Dendritic cell treated with granulocyte-macrophage colony-stimulating factor and Interleukin-4, amounts not matched to agents 40 ng/mL and 50 ng/mL, for 4 days (primary cell): Measurements from ENCODE around the gene DDX51.

Source experiments
- H3K27ac Mint-ChIP-seq: one replicate; pipeline ENCODE4 v1.8.0; 2022; ENCODE audit warnings: mild to moderate bottlenecking, mixed read lengths
- H3K27me3 Mint-ChIP-seq: one replicate; pipeline ENCODE4 v1.8.0; 2022; ENCODE audit warnings: mild to moderate bottlenecking, mixed read lengths
- H3K36me3 Mint-ChIP-seq: one replicate; pipeline ENCODE4 v1.8.0; 2022; ENCODE audit warnings: low read depth, mixed read lengths
- H3K4me1 Mint-ChIP-seq: one replicate; pipeline ENCODE4 v1.8.0; 2022; ENCODE audit warnings: low read depth, mixed read lengths
- H3K4me3 Mint-ChIP-seq: one replicate; pipeline ENCODE4 v1.8.0; 2022; ENCODE audit warnings: mild to moderate bottlenecking, moderate library complexity, mixed read lengths
- H3K9me3 Mint-ChIP-seq: one replicate; pipeline ENCODE4 v1.8.0; 2022; ENCODE audit warnings: mixed read lengths
- intact Hi-C: fragments of 100-400 bp; cut with micrococcal nuclease; formaldehyde crosslinking; loops from one replicate; pipeline ENCODE4 v1.15.0; 2022

DDX51 gene, protein sequence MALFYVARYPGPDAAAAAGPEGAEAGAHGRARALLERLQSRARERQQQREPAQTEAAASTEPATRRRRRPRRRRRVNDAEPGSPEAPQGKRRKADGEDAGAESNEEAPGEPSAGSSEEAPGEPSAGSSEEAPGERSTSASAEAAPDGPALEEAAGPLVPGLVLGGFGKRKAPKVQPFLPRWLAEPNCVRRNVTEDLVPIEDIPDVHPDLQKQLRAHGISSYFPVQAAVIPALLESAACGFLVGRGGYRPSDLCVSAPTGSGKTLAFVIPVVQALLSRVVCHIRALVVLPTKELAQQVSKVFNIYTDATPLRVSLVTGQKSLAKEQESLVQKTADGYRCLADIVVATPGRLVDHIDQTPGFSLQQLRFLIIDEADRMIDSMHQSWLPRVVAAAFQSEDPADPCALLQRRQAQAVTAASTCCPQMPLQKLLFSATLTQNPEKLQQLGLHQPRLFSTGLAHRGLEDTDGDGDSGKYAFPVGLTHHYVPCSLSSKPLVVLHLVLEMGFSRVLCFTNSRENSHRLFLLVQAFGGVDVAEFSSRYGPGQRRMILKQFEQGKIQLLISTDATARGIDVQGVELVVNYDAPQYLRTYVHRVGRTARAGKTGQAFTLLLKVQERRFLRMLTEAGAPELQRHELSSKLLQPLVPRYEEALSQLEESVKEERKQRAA

GRCh38 chr12:132144115-132144809, at the start of gene DDX51, which contains the start of gene NOC4L:
TSS of gene DDX51 (minus strand) at chr12:132144319. CDS start at chr12:132144296, 23 bp downstream.
TSS of gene NOC4L (plus strand) at chr12:132144457. CDS start at chr12:132144489, 32 bp downstream.
- H3K9me3 Mint-ChIP-seq, result no peaks in the 10 kb centered on the region
- intact Hi-C loops, result loop anchor here (1.0 kb wide), 1 partner anchor 45 kb away; no protein-coding TSS in a partner anchor
- H3K27me3 Mint-ChIP-seq, result no peaks in the 10 kb centered on the region
- peaks cover 81% of the 10 kb centered on the region for H3K36me3 Mint-ChIP-seq
- H3K4me1 Mint-ChIP-seq, result peaks cover 33% of the 10 kb centered on the region
- peak within 1 kb of the TSS; percentile 81 for H3K4me3 Mint-ChIP-seq
- peak within 1 kb of the TSS; percentile 88 for H3K27ac Mint-ChIP-seq

DNA sequence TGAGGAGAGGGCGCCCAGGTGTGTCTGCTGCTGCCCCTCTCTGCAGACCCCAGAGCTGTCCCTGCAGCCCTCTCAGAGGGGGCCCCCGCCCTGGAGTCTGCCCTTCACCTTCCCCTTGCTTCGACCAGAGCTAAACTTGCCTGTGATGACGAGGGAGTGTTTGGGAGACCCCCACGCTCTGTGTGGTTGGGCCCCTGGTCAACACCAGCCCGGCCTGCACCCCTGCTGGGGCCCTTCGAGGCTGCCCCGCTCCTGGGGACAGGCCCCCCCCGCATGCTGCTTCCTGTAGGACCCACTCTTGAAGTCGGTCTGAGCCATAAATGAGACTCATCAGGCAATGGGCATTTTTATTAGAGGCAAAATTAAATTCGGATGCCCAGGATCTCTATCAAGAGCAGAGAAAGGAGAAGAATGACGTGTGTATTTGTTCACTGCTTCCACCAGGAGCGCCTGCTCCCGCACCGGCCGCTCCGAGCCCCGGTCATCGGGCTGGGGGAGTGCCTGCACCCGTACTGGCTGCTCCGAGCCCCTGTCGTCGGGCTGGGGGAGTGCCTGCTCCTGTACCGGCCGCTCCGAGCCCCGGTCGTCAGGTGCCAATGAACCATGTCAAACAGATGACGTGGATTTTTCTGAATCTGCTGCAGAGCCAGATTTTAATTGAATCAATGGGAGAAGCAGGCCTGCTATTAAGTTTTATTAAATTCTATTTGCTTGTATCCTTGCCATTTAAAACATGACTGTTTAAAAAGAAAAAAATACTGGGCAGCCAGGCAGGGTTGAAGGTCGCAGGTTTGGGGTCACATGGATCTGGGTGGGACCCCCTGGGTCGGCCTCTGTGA, 47.8 kb upstream of the DDX51 start:
- Mint-ChIP-seq H3K27me3 (peaks cover 60% of the 10 kb centered on the region), H3K9me3 (peaks cover 22% of the 10 kb centered on the region), H3K27ac (no peak overlapping the region), H3K36me3 (peaks cover 19% of the 10 kb centered on the region), H3K4me3 (no peak overlapping the region), H3K4me1 (peaks cover 35% of the 10 kb centered on the region)
- intact Hi-C loops, result no loop called here

GRCh38 chr12:132190834-132191500, 46.8 kb upstream of the DDX51 start:
- H3K9me3 Mint-ChIP-seq, result peaks cover 22% of the 10 kb centered on the region
- H3K27me3 Mint-ChIP-seq, result peaks cover 65% of the 10 kb centered on the region
- no peak overlapping the region for H3K4me3 Mint-ChIP-seq
- H3K4me1 Mint-ChIP-seq, result peaks cover 45% of the 10 kb centered on the region
- intact Hi-C loops, result no loop called here
- no peak overlapping the region for H3K27ac Mint-ChIP-seq
- H3K36me3 Mint-ChIP-seq, result peaks cover 19% of the 10 kb centered on the region

- H3K9me3 Mint-ChIP-seq, result peaks cover 22% of the 10 kb centered on the region
- peaks cover 71% of the 10 kb centered on the region for H3K27me3 Mint-ChIP-seq
- H3K36me3 Mint-ChIP-seq, result peaks cover 19% of the 10 kb centered on the region
- peak overlapping the region; percentile 83 for H3K27ac Mint-ChIP-seq
- intact Hi-C loops, result no loop called here
- H3K4me1 Mint-ChIP-seq, result peaks cover 49% of the 10 kb centered on the region
- H3K4me3 Mint-ChIP-seq, result peak overlapping the region; percentile 94
Observed at GRCh38 chr12:132190012-132190755, 46.1 kb upstream of the DDX51 start.

DNA sequence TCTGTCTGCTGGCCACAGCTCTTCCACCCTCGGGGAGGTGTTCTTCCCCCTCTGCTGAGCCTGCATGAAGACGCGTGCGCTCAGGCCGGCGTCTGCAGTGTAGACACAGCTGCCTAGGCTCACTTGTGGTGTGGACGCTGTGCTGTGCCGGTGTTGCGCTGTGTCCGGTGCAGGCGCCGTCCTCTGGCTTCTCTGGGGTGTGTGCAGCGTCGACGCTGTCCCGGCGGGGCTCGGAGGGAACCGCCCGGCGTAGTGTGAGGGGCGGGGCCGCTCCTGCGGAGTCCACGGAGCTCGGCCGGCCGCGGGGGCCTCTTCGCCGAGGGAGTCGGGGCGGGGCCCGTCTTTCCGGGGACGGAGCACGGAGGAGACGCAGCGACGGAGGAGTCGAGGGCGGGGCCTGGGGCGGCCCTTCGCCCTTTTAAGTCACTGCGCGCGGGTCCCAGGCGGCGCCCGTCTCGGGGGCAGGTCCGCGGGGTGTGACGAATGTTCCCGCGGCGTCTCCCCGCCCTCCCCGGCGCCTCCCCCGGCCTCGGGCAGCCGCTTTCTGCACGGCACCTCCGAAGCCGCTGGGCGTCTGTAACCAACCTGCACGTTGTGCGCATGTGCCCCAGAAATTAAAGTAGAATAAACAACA, 45.4 kb upstream of the DDX51 start:
- H3K27ac Mint-ChIP-seq, result peak overlapping the region; percentile 83
- intact Hi-C loops, result loop anchor here (1.0 kb wide), 1 partner anchor 45 kb away; the partner anchor contains the start of genes DDX51 and NOC4L
- H3K4me3 Mint-ChIP-seq, result peak overlapping the region; percentile 94
- peaks cover 75% of the 10 kb centered on the region for H3K27me3 Mint-ChIP-seq
- peaks cover 49% of the 10 kb centered on the region for H3K4me1 Mint-ChIP-seq
- peaks cover 20% of the 10 kb centered on the region for H3K9me3 Mint-ChIP-seq
- peaks cover 19% of the 10 kb centered on the region for H3K36me3 Mint-ChIP-seq

- peak overlapping the region; percentile 83 for H3K27ac Mint-ChIP-seq
- peaks cover 19% of the 10 kb centered on the region for H3K36me3 Mint-ChIP-seq
- intact Hi-C loops, result loop anchor here (1.0 kb wide), 1 partner anchor 45 kb away; the partner anchor contains the start of genes DDX51 and NOC4L
- H3K9me3 Mint-ChIP-seq, result peaks cover 14% of the 10 kb centered on the region
- H3K4me3 Mint-ChIP-seq, result peak overlapping the region; percentile 94
- H3K4me1 Mint-ChIP-seq, result peaks cover 49% of the 10 kb centered on the region
- H3K27me3 Mint-ChIP-seq, result peaks cover 77% of the 10 kb centered on the region
Observed at GRCh38 chr12:132188916-132189325, 44.8 kb upstream of the DDX51 start.

DNA sequence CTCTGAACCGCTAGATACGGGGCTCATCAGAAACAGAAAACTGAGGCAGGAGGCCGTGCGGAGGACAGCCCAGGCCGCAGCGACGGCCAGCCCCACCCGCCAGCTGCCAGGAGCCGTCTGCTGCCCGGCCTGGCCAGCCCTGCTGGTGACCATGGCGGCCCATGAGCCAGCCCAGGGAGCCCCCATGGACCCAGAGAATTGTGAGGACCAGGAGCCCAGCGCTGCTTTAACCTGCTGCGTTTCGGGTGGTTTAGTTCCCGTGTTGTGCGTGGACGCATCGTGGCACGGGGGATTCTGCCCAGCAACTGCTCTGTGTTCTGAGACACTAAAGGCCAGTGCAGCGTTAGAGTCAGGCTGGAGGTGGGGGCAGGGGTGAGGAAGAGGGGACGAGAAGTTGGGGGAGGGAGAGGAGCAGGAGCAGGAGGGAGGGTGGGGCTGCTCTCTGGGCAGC, 44.4 kb upstream of the DDX51 start:
- Mint-ChIP-seq H3K27me3 (peaks cover 78% of the 10 kb centered on the region), H3K4me1 (peaks cover 49% of the 10 kb centered on the region), H3K4me3 (peak overlapping the region; percentile 94), H3K9me3 (peaks cover 10% of the 10 kb centered on the region), H3K27ac (no peak overlapping the region), H3K36me3 (peaks cover 17% of the 10 kb centered on the region)
- intact Hi-C loops, result no loop called here

- Mint-ChIP-seq H3K4me1 (peaks cover 49% of the 10 kb centered on the region), H3K27ac (peak overlapping the region; percentile 35), H3K9me3 (peaks cover 4% of the 10 kb centered on the region), H3K4me3 (peak overlapping the region; percentile 94), H3K36me3 (peaks cover 14% of the 10 kb centered on the region), H3K27me3 (peaks cover 77% of the 10 kb centered on the region)
- intact Hi-C loops, result no loop called here
Observed at GRCh38 chr12:132187646-132188450, 43.7 kb upstream of the DDX51 start.

DNA sequence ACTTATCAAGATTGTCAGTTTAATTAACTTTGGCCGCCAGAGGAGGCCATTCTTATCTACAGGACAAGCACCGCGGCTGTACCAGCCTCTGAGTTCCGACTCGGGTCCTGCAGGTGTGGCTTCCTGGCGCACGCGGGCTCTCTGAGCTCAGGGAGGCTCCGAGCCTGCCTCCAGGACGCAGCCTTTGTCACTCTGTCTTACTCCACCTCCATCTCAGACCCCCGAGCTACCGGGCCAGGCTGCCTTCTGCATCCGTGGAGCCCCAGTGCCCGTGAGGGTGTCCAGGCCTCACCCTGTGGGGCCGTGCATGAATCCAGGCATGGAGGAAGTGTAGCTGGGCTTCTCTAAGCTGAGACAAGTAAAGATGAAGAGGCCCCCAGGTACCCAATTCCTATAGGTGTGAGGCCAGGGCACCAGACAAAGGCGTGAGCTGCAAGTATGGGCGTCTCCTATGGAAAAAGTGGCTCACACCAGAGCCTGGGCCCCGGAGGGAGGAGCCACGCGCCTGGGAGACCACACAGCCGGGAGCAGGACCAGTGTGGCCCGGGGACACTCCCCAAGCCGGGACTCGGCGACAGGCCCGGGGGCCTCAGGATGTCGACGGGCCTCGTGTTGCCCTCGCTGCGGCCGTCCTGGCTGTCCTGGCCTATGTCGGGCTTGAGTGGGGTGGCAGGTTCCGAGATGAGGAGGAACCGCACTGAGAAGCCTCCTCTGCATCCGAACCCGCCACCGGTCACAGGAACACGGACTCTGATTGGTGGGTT, 42.9 kb upstream of the DDX51 start:
- H3K9me3 Mint-ChIP-seq, result no peaks in the 10 kb centered on the region
- H3K36me3 Mint-ChIP-seq, result peaks cover 14% of the 10 kb centered on the region
- peak overlapping the region; percentile 35 for H3K27ac Mint-ChIP-seq
- H3K4me3 Mint-ChIP-seq, result no peak overlapping the region
- peaks cover 49% of the 10 kb centered on the region for H3K4me1 Mint-ChIP-seq
- H3K27me3 Mint-ChIP-seq, result peaks cover 78% of the 10 kb centered on the region
- intact Hi-C loops, result no loop called here

DNA sequence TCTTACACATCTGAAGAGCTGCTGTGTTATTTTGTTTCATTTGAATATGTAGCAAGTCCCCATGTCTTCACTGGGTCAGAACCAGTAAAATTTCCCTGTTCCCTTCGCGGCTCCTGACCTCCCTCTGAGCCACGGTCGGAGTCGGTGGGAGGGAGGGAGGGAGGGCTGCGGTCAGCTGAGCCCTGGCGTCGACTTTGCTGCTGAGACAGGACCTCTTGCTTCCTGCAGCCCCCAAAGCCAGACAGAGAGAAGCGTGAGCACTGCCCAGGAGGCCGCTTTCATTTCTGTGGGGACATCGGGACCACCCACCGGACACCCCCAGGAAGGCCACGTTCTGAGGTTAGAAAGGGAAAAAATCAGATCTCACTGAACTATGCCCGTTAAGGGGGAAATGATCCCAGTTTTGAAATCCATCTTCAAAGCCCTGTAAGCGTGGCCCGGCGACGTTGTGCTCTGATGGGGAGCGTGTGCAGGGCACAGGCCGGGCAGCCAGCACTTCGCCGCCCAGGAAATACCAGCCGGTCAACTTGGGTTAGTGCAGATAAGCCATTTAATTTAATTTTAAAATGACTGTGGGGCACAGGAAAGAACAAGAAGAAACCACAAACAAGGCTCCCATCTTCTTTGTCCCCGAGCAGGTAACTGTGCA, 42.2 kb upstream of the DDX51 start:
- peaks cover 14% of the 10 kb centered on the region for H3K36me3 Mint-ChIP-seq
- H3K27me3 Mint-ChIP-seq, result peaks cover 72% of the 10 kb centered on the region
- peak overlapping the region; percentile 69 for H3K4me3 Mint-ChIP-seq
- peaks cover 49% of the 10 kb centered on the region for H3K4me1 Mint-ChIP-seq
- H3K27ac Mint-ChIP-seq, result peak overlapping the region; percentile 70
- H3K9me3 Mint-ChIP-seq, result no peaks in the 10 kb centered on the region
- intact Hi-C loops, result no loop called here
